HG02981 (cell line): ENCODE results near the gene SLX4IP.

ENCODE experiments used
- ATAC-seq: cut with Tn5 transposase; IDR thresholded peaks from one replicate; pipeline ENCODE4 v1.9.1; 2021; ENCODE audit warnings: mild to moderate bottlenecking, moderate library complexity; ENCODE audit not compliant: unreplicated experiment

SLX4IP gene

DNA sequence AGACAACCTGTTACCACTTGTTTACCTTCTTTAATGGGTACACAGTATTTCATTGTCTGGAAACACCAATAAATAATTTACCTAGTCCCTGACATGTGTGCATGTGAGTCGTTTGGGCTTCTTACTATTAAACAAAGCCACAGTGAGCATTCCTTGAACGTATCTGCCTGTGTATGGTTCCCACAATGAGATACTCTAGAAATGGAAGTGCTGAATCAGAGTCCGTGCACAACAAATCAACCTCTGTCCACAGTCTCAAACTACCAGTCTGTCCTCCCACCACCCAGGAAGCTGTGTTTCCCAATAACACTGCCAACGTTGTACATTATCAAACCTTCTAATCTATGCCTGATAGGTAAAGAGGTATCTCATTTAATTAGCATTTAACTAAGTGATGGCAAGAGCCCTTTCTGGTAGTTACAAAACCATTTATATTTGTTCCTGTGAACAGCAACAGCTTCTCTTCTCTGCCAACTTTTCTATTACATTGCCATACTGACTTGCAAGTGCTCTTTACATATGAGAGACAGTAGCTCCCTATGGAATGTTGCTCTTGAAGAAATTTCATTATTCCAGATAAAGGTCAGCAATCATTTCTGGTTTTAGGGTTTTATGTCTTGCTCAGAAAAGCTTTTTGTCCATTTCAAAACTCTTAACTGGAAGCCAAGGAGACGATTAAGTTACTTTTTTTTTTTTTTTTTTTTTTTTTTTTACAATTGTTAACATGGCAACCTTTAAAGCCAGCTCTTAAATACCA, 223.9 kb downstream of the SLX4IP start:
- ATAC-seq, result no peak

- ATAC-seq, result no peak
Measured at GRCh38 chr20:10659651-10660601, 224.8 kb downstream of the SLX4IP start.

DNA sequence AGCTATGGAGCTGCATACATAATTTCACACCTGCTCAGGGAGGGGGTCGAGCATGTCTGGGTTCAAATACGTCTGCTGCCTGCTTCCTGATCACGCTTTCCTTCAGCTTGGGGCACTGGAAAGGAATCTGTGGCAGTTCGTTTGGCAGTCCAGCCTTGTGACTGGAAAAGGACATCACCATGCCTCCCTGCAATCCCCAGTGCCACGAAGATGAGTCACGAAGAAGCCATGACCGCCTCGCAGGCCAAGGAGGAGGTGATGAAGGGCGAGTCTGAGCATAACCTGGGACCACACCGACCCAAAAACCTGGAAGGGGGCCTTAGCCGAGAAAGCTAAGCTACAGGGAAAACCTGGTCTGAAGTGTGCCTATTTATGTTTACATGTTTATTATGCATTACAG, 225.6 kb downstream of the SLX4IP start:
- ATAC-seq, result no peak

DNA sequence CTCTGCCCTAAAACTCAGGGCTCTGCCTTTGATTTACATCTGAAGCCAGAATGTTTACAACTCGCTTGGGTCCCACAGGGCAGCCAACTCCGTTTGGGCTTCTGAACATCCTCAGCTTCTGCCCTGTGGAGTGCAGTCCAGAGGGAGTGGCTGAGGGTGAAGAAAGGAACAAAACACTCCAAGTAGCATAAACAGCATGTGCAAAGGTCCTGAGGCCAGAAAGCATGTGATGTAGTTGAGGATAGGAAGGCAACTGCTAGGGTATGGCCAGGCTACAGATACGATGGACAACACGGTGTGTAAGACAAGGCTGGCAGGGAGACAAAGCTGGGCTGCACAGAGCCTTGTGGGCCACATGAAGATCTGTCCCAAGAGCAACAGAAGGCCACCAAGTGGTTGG, 226.2 kb downstream of the SLX4IP start:
- no peak for ATAC-seq

GRCh38 chr20:10662151-10662550, 227.0 kb downstream of the SLX4IP start:
- no peak for ATAC-seq

DNA sequence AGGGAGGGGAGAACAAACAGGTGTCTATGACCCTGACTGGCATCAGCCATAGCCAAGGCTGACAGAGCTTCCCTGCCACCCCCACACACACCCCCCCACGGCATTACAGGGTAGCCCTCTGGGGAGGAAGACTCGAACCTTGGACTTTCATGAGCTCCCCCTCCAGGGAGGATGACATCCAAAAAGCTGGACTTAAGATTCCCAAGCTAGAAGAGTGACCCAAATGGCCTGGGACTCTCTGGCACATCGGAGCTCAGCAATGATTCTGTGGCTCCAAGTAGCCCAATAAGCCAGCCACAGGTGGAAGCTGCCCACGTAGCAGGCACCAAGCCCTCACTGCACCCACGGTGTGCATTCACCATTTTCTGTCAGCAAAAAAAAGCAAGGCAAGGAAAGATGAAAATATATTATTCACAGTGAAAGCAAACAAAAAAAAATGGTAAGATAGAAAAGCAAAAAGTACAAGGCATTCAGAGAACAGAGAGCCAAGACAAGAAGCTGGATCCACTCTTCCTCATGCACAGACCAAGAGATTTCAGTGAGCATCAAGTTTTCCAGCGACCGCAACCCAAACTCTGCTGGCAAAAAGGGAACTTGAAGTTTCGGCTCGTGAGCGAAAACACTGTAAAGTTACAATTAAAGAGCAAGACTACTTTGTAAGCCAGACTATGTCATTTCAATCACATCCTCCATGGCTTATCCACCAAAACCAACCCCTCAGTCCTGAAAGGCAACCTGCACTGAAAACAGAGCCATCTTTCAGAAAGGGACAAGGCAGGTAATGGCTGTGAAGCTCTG, 227.8 kb downstream of the SLX4IP start:
- ATAC-seq, result no peak

DNA sequence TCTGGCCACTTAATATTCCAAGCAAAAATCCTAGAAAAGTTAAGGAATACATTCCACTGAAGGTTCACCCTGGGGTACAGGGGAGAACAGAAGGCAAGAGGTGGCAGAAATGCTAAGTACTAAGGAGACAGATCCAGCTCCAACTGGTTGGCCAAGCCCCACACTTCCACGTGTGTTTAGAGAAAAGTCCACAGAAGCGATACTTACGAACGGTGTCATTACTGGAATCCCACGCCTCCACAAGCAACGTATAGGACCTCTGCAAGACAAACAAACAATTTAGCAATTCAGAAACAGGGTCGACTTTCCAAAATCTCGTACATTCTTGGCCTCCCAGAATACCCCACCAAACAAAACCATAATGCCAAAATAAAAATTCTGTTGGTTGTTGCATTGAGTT, 228.7 kb downstream of the SLX4IP start:
- ATAC-seq, result no peak

DNA sequence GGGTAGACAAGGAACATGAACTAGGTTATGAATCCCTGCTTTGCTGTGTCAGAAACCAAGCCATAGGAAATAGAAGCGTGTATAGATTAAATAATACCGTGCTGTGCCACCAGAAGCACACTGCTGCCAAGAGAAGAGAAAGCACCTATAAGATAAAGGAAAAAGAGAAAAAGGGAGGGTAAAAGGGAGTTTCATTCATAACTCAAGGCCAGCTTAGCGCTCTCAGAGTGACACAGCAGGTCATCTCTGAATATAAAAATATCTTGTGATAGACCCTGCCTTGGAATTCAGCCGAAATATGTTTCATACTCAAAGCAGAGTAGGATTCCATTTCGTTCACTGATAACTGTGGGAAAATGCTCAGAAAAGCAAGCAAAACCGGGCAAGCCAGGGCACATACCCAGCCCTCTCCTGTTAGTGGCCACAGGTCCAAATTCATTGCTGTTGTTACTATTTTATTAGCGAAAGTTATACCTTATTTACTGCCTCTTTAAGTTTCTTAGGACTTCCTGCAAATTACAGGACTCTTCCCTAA, 230.0 kb downstream of the SLX4IP start:
- no peak for ATAC-seq

GRCh38 chr20:10665791-10666190, 230.7 kb downstream of the SLX4IP start:
- no peak for ATAC-seq

DNA sequence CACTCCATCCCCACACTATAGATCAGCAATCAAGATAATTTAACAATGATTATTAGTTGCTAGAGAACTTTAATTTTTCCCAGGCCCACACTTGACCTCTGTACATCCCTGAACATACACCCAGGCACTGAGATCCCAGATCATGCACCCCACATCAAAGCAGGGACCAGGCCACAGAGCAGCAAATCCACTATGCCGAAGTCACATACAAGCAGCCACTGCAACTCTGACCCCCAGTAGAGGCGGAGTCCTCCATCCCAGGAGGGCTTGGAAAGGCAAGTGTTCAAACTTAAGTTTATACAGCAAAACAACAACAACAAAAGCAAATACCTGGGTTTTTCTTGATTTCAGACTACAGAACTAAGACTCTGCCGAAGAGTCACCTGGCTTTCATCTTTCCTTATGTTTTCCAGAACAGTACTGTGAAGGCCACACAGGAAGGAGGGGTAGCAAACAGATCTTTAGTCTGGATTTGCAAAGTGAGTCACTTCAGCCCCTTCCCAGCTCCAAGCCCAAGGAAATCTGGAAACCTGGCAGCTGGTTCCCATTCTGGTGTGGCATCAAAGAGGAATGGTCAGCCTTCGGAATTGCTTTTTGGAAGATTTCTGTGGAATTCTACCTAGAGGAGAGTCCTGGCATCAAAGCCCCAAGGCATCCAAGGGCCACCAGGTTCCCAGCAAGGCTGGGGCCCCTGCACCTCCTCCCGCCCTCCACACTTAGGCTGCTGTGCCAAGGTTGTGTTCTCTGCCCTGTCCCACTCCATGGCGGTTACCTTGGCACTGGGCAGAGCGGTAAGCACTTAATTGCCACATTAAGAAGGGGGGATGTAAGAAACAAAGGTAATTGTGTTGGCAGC, 231.3 kb downstream of the SLX4IP start:
- no peak for ATAC-seq

- ATAC-seq, result no peak
Measured at GRCh38 chr20:10667077-10667401, 231.9 kb downstream of the SLX4IP start.

DNA sequence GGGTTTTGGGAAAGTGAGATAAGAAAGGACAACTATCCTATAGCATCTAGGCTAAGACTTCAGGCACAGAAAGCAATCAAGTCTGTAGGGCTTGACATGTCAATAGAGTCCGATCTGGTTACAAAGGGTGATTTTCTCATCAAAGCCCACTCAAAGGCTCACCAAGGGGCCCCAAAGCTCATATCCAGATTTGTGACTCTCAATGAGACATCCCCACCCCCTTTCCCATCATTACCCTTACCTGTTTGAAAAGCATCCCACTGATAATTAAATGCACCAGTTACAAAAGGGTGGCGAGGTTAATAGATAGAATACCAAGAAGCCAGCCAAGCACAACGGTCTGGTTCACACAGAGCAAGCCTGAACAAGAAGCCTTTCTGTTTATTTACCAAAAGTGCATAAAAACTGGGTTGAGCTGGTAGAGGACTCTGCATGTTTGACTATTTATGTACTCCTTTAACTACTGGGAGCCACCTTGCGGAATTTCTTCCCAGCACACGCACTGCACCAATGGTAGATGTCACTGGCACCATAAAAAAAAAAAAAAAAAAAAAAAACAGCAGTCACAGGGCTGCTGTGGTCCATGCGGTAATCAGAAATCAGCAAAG, 232.6 kb downstream of the SLX4IP start:
- no peak for ATAC-seq

DNA sequence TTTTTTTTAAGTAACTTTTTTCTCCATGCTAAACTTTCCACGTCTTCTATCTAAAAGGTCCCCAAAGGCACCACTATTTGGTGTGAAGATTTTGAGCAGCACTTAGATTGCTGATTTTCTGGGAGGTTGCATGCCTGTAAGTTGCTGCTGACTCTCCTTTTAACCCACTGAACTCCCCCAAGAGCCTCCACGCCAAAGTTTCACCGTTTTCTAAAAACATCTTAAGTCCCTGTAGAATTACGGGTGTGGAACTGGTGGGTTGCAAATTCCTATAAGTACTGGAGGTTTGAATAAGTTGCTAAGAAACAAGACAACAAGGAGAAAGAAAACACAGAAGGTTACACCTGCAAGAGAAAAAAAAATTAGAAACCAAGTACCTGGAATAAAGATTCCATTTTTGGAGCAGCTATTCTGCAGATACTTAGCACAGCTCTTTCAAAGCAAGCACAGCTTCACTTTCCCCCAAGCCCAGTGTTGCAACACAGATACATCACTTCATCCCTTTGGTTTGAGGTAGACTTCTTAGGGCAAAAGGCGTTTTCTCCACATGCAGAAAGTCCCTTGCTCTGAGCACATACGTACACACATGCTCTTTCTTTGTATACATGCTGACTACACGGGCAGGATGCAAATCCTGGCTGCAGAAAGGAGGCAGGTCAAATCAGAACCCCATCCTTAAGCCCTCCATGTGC, 233.7 kb downstream of the SLX4IP start:
- no peak for ATAC-seq

DNA sequence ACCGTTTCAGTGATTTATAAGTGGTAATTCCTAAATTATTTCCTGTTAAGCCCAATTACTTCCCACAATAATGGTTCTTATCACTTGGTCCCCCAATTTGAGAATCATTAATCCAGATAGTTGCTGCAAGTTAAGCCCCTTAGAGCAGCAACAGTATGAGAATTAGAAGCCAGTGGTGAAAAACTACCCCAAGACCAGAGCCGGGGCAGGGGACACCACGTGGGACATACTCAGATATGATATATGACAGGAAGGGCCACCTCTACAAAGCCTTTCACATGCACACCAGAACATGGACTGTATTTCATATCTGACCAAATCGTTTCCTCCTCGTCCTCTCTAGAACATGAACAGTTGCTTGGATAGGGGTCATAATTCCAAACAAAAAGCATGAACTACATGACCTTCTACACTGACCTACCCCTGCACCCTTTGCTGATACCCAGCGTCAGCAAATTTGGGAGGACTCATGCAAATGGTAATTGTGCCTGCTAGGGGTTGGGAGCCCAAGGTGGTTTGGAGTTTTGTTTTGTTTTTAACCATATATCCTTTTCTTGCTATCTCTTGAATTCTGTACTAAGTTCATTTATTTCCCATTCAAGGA, 234.8 kb downstream of the SLX4IP start:
- no peak for ATAC-seq

DNA sequence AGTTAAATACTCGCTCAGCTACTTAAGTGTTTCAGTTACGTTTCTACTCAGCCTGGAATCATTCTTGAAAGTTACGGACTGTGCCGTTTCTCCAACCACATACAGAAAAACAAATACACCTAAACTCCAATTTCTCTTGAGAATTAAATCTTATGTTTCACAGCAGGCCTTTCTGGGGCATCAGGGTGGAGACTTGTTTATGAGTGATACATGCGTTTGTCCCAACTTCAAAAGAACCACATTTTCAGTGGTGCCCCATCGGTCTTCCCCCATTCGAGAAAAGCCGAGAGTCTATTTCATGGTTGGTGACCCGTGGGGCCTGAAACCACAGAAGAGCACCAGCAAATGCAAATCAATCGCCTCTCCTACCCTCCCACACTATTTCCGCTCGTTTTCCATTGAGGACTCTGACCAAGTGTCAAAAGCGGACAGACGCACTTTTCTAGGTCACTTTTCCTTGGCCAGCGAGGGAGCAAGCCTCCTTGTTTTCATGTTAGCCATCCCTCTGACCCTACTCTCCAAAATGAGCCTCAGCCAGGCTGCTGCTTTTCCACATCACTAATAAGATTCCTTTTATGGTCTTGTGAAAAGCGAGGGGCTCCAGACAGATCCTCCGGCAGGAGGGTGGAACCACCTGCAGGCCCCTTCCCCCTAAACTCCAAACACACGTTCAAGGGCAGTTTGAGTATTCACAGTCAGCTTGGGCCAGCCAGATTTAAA, 235.6 kb downstream of the SLX4IP start:
- peak; percentile 11 for ATAC-seq

GRCh38 chr20:10671221-10671918, 236.3 kb downstream of the SLX4IP start:
- peak; percentile 33 for ATAC-seq

DNA sequence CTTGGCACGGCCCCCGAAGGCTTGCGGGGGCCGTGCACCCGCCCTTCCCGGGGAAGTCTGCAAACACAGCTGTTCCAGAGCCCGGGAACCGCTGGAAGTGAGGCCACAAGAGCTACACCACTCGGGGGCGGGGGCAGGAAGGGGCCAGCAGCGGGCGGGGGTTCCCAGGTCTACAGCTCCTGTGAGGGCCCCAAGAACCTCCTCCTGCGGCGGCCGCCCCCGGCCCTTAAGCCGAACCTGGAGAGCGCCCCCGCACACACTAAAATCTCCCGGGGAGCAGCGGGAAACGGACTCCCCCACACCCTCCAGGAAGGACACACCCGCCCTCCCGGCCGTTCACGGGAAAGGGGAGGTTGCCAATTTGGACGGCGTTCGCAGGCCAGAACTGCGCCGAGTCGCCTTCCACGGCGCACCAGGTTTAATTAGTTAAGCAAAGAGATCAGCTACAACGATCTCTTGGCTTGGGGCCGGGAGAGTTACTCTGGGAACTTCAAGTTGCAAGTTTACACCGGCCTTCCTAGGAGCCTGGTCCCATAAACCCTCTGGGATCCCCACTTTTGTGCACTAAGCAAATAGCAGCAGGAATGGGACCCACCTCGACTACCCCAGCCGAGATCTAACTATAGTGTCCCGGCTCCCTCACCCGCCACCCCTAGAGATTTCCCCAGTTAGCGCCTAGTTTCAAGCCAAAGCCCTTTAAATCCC, 237.0 kb downstream of the SLX4IP start:
- no peak for ATAC-seq
